Measurements from ENCODE around the gene SPIRE1. TPM values are rescaled to one million over a fixed set of nuclear protein-coding genes. Genes with fewer than 3 reads are reported as not detected.

The SPIRE1 gene
- total and polyA plus RNA-seq, 7 donors, result 15.5 to 82.3 (median 39.6) TPM

GRCh38 chr18:12686100-12686499 lies 28.2 kb upstream of the SPIRE1 start:
- Histone ChIP-seq H3K27me3 (ENCODE audit: insufficient read depth in 3 of 3, low read length in 2 of 3) (no peaks in the 10 kb centered on the region), H3K36me3 (ENCODE audit: insufficient read depth in 1 of 2, low read depth in 1 of 2) (peaks cover 3 to 59% of the 10 kb centered on the region in 2 donors), H3K4me3 (no peak overlapping the region), H3K27ac (no peak overlapping the region), H3K4me1 (no peaks in the 10 kb centered on the region), H3K9me3 (no peaks in the 10 kb centered on the region)
- 74 to 78% (median 75%) methylated on average over 3 of the region's 3 CpGs for WGBS, 3 donors
- DNase-seq, result no peak
- no peak for TF ChIP-seq CTCF (IDR thresholded peaks at IDR 0.05)
- intact Hi-C loops (cut with DNase I), result no loop called here
- ATAC-seq, result no peak

- H3K36me3 ChIP-seq (ENCODE audit: insufficient read depth in 1 of 2, low read depth in 1 of 2), result peaks cover 3 to 91% of the 10 kb centered on the region in 2 donors
- intact Hi-C loops (cut with DNase I), result no loop called here
- WGBS, 3 donors, result 20 to 37% (median 27%) methylated on average over 8 of the region's 8 CpGs
Measured at GRCh38 chr18:12679183-12679786, 21.4 kb upstream of the SPIRE1 start.

GRCh38 chr18:12668041-12668440 lies 10.1 kb upstream of the SPIRE1 start:
- Histone ChIP-seq H3K36me3 (ENCODE audit: insufficient read depth in 1 of 2, low read depth in 1 of 2) (peaks cover 0 to 13% of the 10 kb centered on the region in 2 donors), H3K9me3 (no peaks in the 10 kb centered on the region), H3K4me3 (no peak overlapping the region), H3K27me3 (ENCODE audit: insufficient read depth in 3 of 3, low read length in 2 of 3) (no peaks in the 10 kb centered on the region), H3K27ac (no peak overlapping the region), H3K4me1 (no peaks in the 10 kb centered on the region)
- intact Hi-C loops (cut with DNase I), result no loop called here
- no peak for DNase-seq
- no peak for ATAC-seq
- no peak for TF ChIP-seq CTCF (IDR thresholded peaks at IDR 0.05)
- 86 to 94% (median 89%) methylated on average over 5 of the region's 5 CpGs for WGBS, 3 donors

More at GRCh38 chr18:12679183-12679786, 21.4 kb upstream of the SPIRE1 start:
- no peak for TF ChIP-seq CTCF (IDR thresholded peaks at IDR 0.05)
- H3K27me3 ChIP-seq (ENCODE audit: insufficient read depth in 3 of 3, low read length in 2 of 3), result no peaks in the 10 kb centered on the region
- no peaks in the 10 kb centered on the region for H3K4me1 ChIP-seq
- H3K9me3 ChIP-seq, result no peaks in the 10 kb centered on the region
- ATAC-seq (peak in 3 of 4 donors; percentile 57 to 64 (median 62)), DNase-seq (peak; percentile 53 to 70)
- H3K27ac ChIP-seq, result peak overlapping the region; percentile 65
- peak overlapping the region; percentile 41 for H3K4me3 ChIP-seq

GRCh38 chr18:12659904-12660605 lies 2.1 kb upstream of the SPIRE1 start:
- H3K9me3 ChIP-seq, result no peaks in the 10 kb centered on the region
- WGBS, 3 donors, result 82 to 92% (median 92%) methylated on average over 9 of the region's 9 CpGs
- ATAC-seq, result peak; percentile 34 to 55 (median 50)
- no peaks in the 10 kb centered on the region for H3K36me3 ChIP-seq (ENCODE audit: insufficient read depth in 1 of 2, low read depth in 1 of 2)
- intact Hi-C loops (cut with DNase I), result loop anchor here (2.0 to 5.0 kb wide), 2 partner anchors 108 to 267 kb away; no protein-coding TSS in a partner anchor
- peak in 1 of 2 donors; percentile 17 for DNase-seq
- no peak overlapping the region for H3K4me3 ChIP-seq
- H3K27me3 ChIP-seq (ENCODE audit: insufficient read depth in 3 of 3, low read length in 2 of 3), result no peaks in the 10 kb centered on the region
- H3K4me1 ChIP-seq, result peaks cover 10% of the 10 kb centered on the region
- H3K27ac ChIP-seq, result no peak overlapping the region
- TF ChIP-seq CTCF (IDR thresholded peaks at IDR 0.05), result peak; percentile 94
